Breast epithelium (tissue), 4 donors: ENCODE results near the gene TCF4. TPM values are rescaled to one million over a fixed set of nuclear protein-coding genes. Genes with fewer than 3 reads are reported as not detected.

Source experiments
- DNase-seq, 2 donors: peaks; one replicate each; pipeline ENCODE4 v3.0.0-alpha.2; 2019; ENCODE audit warnings: low spot score in 2 of 2
- H3K27ac ChIP-seq, 2 donors: fragments of 200-600 bp; sonication (generic) in 1 of 2; one replicate each; pipeline ENCODE4 v1.5.1; 2016 to 2019; ENCODE audit warnings: mild to moderate bottlenecking in 1 of 2
- H3K27me3 ChIP-seq, 2 donors: fragments of 200-600 bp; sonication (generic) in 1 of 2; one replicate each; pipeline versions ENCODE4 v1.5.1 to v1.6.0; 2017 to 2019; ENCODE audit warnings: control low read depth in 1 of 2, mild to moderate bottlenecking in 1 of 2
- H3K36me3 ChIP-seq: fragments of 200-600 bp; one replicate; pipeline ENCODE4 v1.5.1; 2019
- H3K4me1 ChIP-seq, 2 donors: fragments of 200-600 bp; sonication (generic); one replicate each; pipeline ENCODE4 v1.5.1; 2016 to 2019; ENCODE audit warnings: control low read depth in 1 of 2
- H3K4me3 ChIP-seq, 3 donors: fragments of 200-600 bp; sonication (generic); 1 replicate in 2 of 3; 2 replicates in 1 of 3; pipeline ENCODE4 v1.5.1; 2016 to 2019; ENCODE audit warnings: mild to moderate bottlenecking in 3 of 3, moderate library complexity in 2 of 3
- H3K9me3 ChIP-seq, 2 donors: fragments of 200-600 bp; sonication (generic) in 1 of 2; one replicate each; pipeline ENCODE4 v1.5.1; 2016 to 2019; ENCODE audit warnings: control low read depth in 1 of 2
- POLR2A ChIP-seq: fragments of 450-650 bp; IDR thresholded peaks from one replicate; pipeline ENCODE4 v1.6.1; 2016; ENCODE audit warnings: antibody characterized with exemption, mild to moderate bottlenecking, moderate library complexity
- POLR2AphosphoS5 ChIP-seq, 3 donors: sonication (generic); formaldehyde crosslinking; IDR thresholded peaks; one replicate each; pipeline ENCODE4 v1.6.1; 2017; ENCODE audit warnings: antibody characterized with exemption in 3 of 3
- intact Hi-C: fragments of 100-400 bp; cut with DNase I; formaldehyde crosslinking; loops from one replicate; pipeline ENCODE4 v1.15.1; 2023; ENCODE audit warnings: low total_unique reads
- total RNA-seq, 3 donors: library from RNA; depleted of rRNA; stranded (reverse); fragments of >200 nt; gene quantifications; one replicate each; pipeline ENCODE4 v1.1.0, GENCODE V29; 2016
- TF ChIP-seq, protein P1 (sequence below), 3 donors: fragments of 450-650 bp; IDR thresholded peaks; one replicate each; pipeline ENCODE4 v1.5.1; 2016 to 2017; ENCODE audit warnings: antibody characterized with exemption in 3 of 3, mild to moderate bottlenecking in 3 of 3, moderate library complexity in 3 of 3

The TCF4 gene
- total RNA-seq, 3 donors from 2014 or later: 79.6 to 133 (median 114) TPM

DNA sequence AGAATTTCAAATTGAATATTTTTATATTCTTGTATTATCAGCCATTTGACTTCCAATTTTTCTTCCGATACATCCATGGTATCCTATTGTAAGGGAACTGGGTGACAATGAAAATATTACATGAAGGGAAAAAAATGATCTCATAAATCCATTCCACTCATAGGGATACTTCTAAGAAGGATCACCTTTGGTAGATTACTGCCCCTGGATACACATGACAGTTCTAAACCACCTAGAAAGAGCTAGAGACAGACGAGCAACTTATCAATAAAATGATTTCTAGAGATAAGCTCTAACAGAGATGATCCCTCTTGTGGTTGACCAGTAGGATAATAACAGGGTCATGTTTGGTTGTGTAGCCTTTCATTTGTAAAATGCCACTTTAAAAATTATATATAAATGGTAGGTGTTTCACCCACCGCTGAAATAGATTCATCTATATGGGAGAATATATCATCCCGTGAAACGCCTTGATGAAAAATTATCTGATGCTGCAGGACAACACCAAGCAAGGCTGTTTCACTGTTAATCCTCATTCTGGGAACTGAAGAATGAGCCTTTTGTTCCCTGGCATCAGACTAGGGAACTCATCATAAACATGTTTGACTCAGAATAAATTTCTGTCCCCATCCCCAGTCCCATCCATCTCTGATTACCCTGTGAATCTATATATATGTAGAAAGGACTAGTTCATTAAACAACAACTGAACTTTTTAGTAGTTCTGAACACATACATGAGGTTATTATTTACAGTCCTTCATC lies 180.0 kb downstream of the TCF4 start:
- Histone ChIP-seq H3K4me3 (no peak overlapping the region), H3K27me3 (peaks cover 0 to 3% of the 10 kb centered on the region in 2 donors), H3K9me3 (no peaks in the 10 kb centered on the region), H3K36me3 (no peaks in the 10 kb centered on the region), H3K27ac (no peak overlapping the region), H3K4me1 (no peaks in the 10 kb centered on the region)
- no peak for TF ChIP-seq POLR2A
- no peak for TF ChIP-seq POLR2AphosphoS5 (IDR thresholded peaks at IDR 0.05)
- TF ChIP-seq, protein P1, sequence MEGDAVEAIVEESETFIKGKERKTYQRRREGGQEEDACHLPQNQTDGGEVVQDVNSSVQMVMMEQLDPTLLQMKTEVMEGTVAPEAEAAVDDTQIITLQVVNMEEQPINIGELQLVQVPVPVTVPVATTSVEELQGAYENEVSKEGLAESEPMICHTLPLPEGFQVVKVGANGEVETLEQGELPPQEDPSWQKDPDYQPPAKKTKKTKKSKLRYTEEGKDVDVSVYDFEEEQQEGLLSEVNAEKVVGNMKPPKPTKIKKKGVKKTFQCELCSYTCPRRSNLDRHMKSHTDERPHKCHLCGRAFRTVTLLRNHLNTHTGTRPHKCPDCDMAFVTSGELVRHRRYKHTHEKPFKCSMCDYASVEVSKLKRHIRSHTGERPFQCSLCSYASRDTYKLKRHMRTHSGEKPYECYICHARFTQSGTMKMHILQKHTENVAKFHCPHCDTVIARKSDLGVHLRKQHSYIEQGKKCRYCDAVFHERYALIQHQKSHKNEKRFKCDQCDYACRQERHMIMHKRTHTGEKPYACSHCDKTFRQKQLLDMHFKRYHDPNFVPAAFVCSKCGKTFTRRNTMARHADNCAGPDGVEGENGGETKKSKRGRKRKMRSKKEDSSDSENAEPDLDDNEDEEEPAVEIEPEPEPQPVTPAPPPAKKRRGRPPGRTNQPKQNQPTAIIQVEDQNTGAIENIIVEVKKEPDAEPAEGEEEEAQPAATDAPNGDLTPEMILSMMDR (IDR thresholded peaks at IDR 0.05): no peak
- no peak for DNase-seq
- intact Hi-C loops: no loop called here

DNA sequence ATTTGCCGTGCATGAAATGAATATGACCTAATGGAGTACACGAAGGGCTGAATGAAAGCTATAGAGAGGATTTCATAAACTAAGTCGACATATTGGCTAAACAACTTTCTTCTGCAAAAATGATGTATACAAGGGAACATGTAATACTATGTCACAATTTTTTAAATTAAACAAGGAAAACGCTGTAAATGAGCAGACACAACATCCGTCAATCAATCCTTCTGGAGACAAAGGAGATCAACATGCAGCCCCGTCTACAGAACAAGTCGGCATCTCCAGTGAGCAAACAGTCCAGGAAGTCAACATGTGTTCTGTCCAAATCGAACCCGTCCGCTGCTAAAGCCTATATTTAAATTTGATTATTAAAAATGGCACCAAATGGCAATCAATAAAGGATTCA lies 180.8 kb downstream of the TCF4 start:
- no peak for TF ChIP-seq POLR2AphosphoS5 (IDR thresholded peaks at IDR 0.05)
- TF ChIP-seq, protein P1 (IDR thresholded peaks at IDR 0.05): no peak
- no peak for TF ChIP-seq POLR2A
- Histone ChIP-seq H3K9me3 (no peaks in the 10 kb centered on the region), H3K36me3 (no peaks in the 10 kb centered on the region), H3K27ac (no peak overlapping the region), H3K4me3 (peak overlapping the region in 1 of 3 donors; percentile 25), H3K4me1 (no peaks in the 10 kb centered on the region), H3K27me3 (peaks cover 0 to 3% of the 10 kb centered on the region in 2 donors)
- no peak for DNase-seq
- intact Hi-C loops: no loop called here

DNA sequence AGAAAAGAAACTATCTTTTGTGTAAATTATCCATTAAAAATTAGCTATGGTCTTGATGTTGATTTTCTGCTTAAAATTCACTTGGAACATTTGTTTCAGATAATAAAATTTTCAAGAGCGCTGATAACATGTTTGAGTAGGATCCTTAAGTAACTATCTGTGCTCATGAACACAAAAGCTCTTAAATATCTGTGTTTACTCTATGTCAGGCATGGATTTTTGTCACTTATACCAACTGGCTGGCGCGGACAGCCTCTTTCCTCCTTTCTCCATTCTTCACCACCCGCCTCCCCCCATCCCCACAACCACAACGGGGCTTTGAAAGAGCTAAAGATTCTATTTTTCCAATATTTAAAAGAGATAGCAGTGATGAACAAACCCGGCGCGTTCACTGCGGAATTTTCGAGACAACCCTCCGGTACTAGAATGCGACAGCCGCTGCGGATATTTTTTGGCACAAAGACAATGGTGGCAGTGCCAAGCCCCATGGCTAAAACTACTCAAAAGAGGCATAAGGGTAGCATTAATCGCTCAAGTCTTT lies 181.5 kb downstream of the TCF4 start:
- Histone ChIP-seq H3K27ac (peak overlapping the region in 1 of 2 donors; percentile 22), H3K4me3 (peak overlapping the region in 2 of 3 donors; percentile 8 to 25), H3K27me3 (peaks cover 0 to 3% of the 10 kb centered on the region in 2 donors), H3K4me1 (no peaks in the 10 kb centered on the region), H3K36me3 (no peaks in the 10 kb centered on the region), H3K9me3 (no peaks in the 10 kb centered on the region)
- intact Hi-C loops: no loop called here
- no peak for DNase-seq
- TF ChIP-seq POLR2A: no peak
- TF ChIP-seq, protein P1 (IDR thresholded peaks at IDR 0.05): no peak
- TF ChIP-seq POLR2AphosphoS5 (IDR thresholded peaks at IDR 0.05): no peak

DNA sequence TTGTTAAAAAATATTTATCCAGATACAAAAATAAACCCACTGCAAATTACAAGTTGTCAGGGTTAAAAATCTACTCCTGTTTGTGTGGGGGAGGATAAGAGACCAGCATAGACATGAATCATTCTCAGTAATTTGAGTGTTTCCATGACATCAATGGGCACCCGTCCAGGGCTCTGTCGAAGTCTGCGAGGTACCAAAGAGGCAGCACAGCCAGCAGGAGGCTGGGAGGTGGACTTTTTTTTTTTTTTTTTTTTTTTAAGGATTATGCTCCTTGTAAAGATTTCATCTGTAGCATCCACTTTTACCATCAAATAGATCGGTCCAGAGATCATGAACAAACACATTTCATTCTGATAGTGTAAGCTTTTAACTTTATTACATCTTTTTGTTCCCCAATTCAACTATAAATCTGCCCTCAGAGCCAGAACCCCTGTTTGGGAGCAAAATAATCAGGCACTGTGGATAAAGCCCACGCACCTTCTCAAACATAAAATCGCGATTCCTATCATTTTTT lies 182.0 kb downstream of the TCF4 start:
- intact Hi-C loops: no loop called here
- H3K27ac ChIP-seq: peak overlapping the region; percentile 11 to 58
- peak overlapping the region in 1 of 3 donors; percentile 24 for H3K4me3 ChIP-seq
- H3K27me3 ChIP-seq: peaks cover 0 to 3% of the 10 kb centered on the region in 2 donors
- no peaks in the 10 kb centered on the region for H3K9me3 ChIP-seq
- no peaks in the 10 kb centered on the region for H3K36me3 ChIP-seq
- H3K4me1 ChIP-seq: no peaks in the 10 kb centered on the region
- TF ChIP-seq, protein P1 (IDR thresholded peaks at IDR 0.05): no peak
- TF ChIP-seq POLR2A (no peak), POLR2AphosphoS5 (IDR thresholded peaks at IDR 0.05) (no peak)
- no peak for DNase-seq

DNA sequence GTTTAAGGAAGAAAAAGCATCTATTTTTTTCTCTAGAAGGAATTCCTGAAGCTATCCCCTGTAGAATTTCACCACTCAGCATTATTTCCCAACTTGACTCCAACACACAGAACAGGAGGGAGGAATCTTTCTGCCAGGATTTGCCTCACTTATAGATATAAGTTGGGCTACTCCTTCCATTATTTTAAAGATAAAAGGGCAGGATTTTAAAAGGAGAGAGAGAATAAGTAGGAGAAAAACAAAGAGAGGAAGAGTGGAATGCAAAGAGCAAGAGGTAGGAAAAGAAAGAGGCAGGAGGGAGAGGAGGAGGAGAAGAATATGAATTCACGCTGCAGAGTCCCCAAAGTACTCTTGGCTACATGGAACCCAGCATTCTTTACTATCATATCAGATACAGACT lies 182.5 kb downstream of the TCF4 start:
- intact Hi-C loops: no loop called here
- peak overlapping the region; percentile 11 to 65 for H3K27ac ChIP-seq
- DNase-seq: no peak

More for the DNA sequence above, 182.5 kb downstream of the TCF4 start:
- TF ChIP-seq POLR2A: no peak
- TF ChIP-seq, protein P1 (IDR thresholded peaks at IDR 0.05): no peak
- TF ChIP-seq POLR2AphosphoS5 (IDR thresholded peaks at IDR 0.05): no peak
- Histone ChIP-seq H3K4me3 (peak overlapping the region in 1 of 3 donors; percentile 24), H3K27me3 (peaks cover 0 to 3% of the 10 kb centered on the region in 2 donors), H3K9me3 (no peaks in the 10 kb centered on the region), H3K4me1 (no peaks in the 10 kb centered on the region), H3K36me3 (no peaks in the 10 kb centered on the region)
